HG02571 (cell line): ENCODE results near the gene PDGFB.

Experiments
- ATAC-seq: cut with Tn5 transposase; IDR thresholded peaks from one replicate; pipeline ENCODE4 v1.9.1; 2021; ENCODE audit warnings: mild to moderate bottlenecking, moderate library complexity; ENCODE audit not compliant: unreplicated experiment

PDGFB gene

GRCh38 chr22:39208013-39208680 is 36.6 kb downstream of the PDGFB start:
- no peak for ATAC-seq

GRCh38 chr22:39207141-39208012 is 37.4 kb downstream of the PDGFB start:
- no peak for ATAC-seq

- ATAC-seq, result no peak
Measured at GRCh38 chr22:39206491-39206890, 38.3 kb downstream of the PDGFB start.

GRCh38 chr22:39205344-39206021 is 39.3 kb downstream of the PDGFB start:
- ATAC-seq, result no peak

GRCh38 chr22:39204216-39204615 is 40.6 kb downstream of the PDGFB start:
- no peak for ATAC-seq

- no peak for ATAC-seq
Measured at GRCh38 chr22:39197578-39197977, 47.2 kb downstream of the PDGFB start.

GRCh38 chr22:39194098-39194497 is 50.7 kb downstream of the PDGFB start:
- ATAC-seq, result no peak

GRCh38 chr22:39188809-39189208 is 56.0 kb downstream of the PDGFB start:
- ATAC-seq, result no peak

- no peak for ATAC-seq
Measured at GRCh38 chr22:39185601-39186012, 59.2 kb downstream of the PDGFB start.

- no peak for ATAC-seq
Measured at GRCh38 chr22:39184586-39185577, 59.9 kb downstream of the PDGFB start.

- ATAC-seq, result no peak
Measured at GRCh38 chr22:39183991-39184585, 60.7 kb downstream of the PDGFB start.

- no peak for ATAC-seq
Measured at GRCh38 chr22:39182478-39183030, 62.2 kb downstream of the PDGFB start.

- ATAC-seq, result no peak
Measured at GRCh38 chr22:39181778-39182177, 63.0 kb downstream of the PDGFB start.

GRCh38 chr22:39181356-39181755 is 63.4 kb downstream of the PDGFB start:
- no peak for ATAC-seq

- ATAC-seq, result no peak
Measured at GRCh38 chr22:39179841-39180335, 64.9 kb downstream of the PDGFB start.

- no peak for ATAC-seq
Measured at GRCh38 chr22:39179401-39179827, 65.4 kb downstream of the PDGFB start.

- ATAC-seq, result no peak
Measured at GRCh38 chr22:39178206-39179111, 66.3 kb downstream of the PDGFB start.

GRCh38 chr22:39177791-39178190 is 67.0 kb downstream of the PDGFB start:
- ATAC-seq, result no peak

GRCh38 chr22:39177456-39177775 is 67.4 kb downstream of the PDGFB start:
- no peak for ATAC-seq
